GM12874 (cell line): ENCODE results near the gene SORCS1.

Source experiments
- CTCF ChIP-seq: IDR thresholded peaks from 2 replicates; pipeline ENCODE4 v1.5.1; 2011; ENCODE audit warnings: low read depth, mild to moderate bottlenecking, control low read depth, low read length, moderate library complexity; ENCODE audit not compliant: insufficient read depth

Gene SORCS1

GRCh38 chr10:106631016-106631702 is 533.3 kb downstream of the SORCS1 start:
- no peak for TF ChIP-seq CTCF

- TF ChIP-seq CTCF, result no peak
These were observed 538.1 kb downstream of the SORCS1 start for GRCh38 chr10:106626371-106626770.

GRCh38 chr10:106625751-106626150 is 538.8 kb downstream of the SORCS1 start:
- TF ChIP-seq CTCF, result no peak

GRCh38 chr10:106619346-106619745 is 545.2 kb downstream of the SORCS1 start:
- TF ChIP-seq CTCF, result no peak

GRCh38 chr10:106618646-106619045 is 545.9 kb downstream of the SORCS1 start:
- TF ChIP-seq CTCF, result no peak

- TF ChIP-seq CTCF, result no peak
These were observed 549.4 kb downstream of the SORCS1 start for GRCh38 chr10:106615081-106615480.

GRCh38 chr10:106614293-106614692 is 550.2 kb downstream of the SORCS1 start:
- no peak for TF ChIP-seq CTCF

GRCh38 chr10:106612381-106612780 is 552.1 kb downstream of the SORCS1 start:
- TF ChIP-seq CTCF, result no peak
